ENCODE data around the gene CLCC1.
"Not testable (repeated sequence)": the region's sequence is repeated elsewhere in the genome, so short reads cannot be mapped to it uniquely, and the experiment has no call there.

Gene CLCC1

DNA sequence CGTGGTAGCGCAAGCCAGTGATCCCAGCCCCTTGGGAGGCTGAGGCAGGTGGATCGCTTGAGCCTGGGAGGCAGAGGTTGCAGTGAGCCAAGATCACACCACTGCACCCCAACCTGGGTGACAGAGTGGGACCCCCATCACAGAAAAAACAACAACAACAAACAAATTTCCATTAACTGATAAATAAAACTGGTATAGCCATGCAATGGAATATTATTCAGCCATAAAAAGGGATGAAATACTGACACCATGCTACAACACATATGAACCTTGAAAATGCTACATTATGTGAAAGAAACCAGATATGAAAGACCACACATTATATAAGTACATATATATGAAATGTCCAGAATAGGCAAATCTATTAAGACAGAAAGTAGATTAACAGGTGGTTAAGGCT, 12.0 kb downstream of the CLCC1 start:
- H3K4me3 ChIP-seq (ENCODE audit: low read length), result no peak overlapping the region
- no peak for TF ChIP-seq ZNF274 (IDR thresholded peaks at IDR 0.05; ENCODE audit: low read depth, low read length)

DNA sequence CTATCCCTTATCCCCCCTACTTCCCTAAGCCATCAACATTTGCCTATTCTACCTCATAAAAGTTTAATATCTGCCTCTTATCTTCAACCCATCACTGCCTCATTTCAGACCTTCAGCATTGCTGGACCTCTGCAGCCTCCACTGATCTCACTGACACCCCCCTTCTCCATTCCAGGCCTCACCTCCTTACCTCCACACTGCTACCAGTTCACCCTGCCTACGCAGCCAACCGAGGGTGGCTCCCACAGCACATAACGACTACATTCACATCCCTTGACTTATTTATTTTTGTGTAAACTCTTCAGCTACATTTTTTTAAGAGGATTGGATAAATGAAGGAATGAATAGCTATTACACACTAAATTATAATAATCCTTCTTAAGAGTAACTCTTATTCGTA, 14.2 kb downstream of the CLCC1 start:
- no peak overlapping the region for H3K4me3 ChIP-seq (ENCODE audit: low read length)
- TF ChIP-seq ZNF274 (IDR thresholded peaks at IDR 0.05; ENCODE audit: low read depth, low read length), result no peak

DNA sequence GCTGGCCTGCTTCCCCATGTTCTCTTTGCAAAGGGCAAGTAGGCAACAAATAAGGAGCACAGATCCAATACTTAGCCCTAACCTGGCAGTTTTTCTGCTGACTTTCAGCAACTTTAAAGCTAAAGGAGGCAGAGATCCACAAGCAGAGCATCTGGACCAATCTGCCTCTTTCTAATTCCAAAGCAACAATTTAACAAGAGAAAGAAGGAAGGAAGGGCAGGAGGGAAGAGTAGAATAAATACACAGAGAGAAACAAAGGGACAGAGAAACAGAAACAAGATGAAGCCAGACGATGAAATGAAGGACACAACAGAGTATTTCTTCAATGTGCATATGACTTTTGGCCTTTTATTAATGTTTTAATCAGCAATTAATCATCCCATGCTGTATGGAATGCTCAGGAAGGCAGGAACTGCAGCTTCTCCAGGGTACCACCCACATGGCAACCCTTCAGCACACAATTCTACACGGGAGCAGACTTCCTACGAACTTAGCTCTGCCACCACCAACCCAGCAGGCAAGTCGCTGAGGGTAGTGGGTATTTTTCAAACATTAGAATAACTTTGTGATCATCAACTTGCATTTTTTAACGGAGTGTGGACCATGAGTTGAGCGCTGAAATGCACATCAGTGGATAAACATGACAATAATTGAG, 15.3 kb downstream of the CLCC1 start:
- no peak for TF ChIP-seq ZNF274 (IDR thresholded peaks at IDR 0.05; ENCODE audit: low read depth, low read length)
- H3K4me3 ChIP-seq (ENCODE audit: low read length), result no peak overlapping the region

DNA sequence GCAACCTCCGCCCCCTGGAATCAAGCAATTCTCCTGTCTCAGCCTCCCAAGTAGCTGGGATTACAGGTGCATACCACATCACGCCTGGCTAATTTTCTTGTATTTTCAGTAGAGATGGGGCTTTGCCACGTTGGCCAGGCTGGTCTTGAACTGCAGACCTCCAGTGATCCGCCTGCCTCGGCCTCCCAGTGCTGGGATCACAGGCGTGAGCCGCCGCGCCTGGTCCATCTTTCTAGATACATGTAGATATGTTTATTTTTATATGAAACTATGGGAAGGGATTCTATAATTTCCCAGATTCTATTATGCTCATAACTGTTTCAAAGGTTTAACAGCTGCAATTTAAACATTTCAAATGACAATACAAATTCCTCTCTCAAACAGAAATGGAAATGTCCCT, 27.1 kb downstream of the CLCC1 start:
- no peak for TF ChIP-seq ZNF274 (IDR thresholded peaks at IDR 0.05; ENCODE audit: low read depth, low read length)
- no peak overlapping the region for H3K4me3 ChIP-seq (ENCODE audit: low read length)

DNA sequence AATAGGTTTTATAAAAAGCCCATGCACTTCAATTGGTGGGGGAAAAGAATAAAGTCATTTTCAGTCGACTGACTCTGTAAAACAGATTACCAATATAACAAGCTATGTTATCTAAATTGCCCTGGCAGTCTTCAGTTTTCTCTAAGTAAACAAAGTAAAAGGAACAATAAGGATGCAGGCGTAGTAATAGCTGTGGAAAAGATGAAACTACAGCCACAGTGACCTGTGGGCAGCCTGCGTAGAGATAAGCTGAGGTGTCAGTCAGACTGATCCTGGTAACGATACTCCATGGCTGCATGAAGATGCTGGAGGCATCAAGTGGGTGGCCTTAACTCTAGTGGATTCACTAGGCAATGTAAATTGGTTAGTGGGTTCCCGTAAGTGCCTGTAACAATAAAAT, 29.3 kb downstream of the CLCC1 start:
- H3K4me3 ChIP-seq (ENCODE audit: low read length), result no peak overlapping the region
- no peak for TF ChIP-seq ZNF274 (IDR thresholded peaks at IDR 0.05; ENCODE audit: low read depth, low read length)

DNA sequence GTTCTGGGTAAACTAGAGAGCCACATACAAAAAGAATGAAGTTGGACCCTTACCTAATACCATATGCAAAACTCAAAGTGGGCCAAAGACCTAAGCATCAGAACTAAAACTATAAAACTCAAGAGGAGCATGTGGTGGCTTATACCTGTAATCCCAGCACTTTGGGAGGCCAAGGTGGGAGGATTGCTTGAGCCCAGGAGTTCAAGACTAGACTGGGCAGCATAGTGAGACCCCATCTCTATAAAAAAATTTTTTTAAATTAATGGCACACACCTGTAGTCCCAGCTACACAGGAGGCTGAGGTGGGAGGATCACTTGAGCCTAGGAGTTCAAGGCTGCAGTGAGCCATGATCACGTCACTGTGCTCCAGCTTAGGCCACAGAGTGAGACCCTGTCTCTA, 35.7 kb downstream of the CLCC1 start:
- not testable (repeated sequence) for H3K4me3 ChIP-seq (ENCODE audit: low read length)

DNA sequence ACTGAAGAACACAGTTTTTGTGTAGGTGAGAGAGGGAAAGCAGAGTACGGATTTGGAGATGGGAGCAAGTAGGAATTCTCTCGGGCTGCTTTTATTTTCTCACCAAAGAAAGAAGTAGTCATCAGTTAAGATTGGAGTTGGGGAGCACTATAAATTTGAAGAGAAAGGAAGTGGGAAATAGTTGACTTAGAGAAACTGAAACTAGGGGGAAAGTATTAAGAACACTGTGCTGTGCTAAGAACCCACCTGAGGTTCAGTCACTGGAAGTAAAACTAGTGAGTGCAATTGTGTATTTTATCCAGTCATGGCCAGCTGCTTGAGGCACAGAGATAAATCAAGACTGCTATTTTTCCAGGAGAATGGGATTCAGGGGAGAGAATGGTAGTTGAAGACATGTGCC, 37.4 kb downstream of the CLCC1 start:
- no peak overlapping the region for H3K4me3 ChIP-seq (ENCODE audit: low read length)
- TF ChIP-seq ZNF274 (IDR thresholded peaks at IDR 0.05; ENCODE audit: low read depth, low read length), result no peak

DNA sequence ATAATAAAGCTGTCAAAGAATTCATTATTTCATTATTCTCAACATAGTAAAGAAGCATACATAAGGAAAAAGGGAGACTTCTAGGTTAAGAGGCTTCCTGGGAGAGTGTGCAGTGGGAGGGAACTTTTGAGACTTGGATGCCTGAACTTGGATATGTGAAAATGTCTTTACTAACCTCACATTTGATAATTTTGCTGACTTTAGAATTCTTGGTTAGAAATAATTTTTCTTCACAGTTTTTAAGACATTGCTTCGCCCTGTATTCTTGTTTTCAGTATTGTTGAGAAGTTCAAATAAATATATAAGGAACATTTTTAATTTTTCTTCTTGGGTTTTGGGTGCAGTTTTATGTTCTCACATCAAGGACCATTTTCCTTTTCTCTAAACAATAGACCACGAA, 46.5 kb downstream of the CLCC1 start:
- TF ChIP-seq ZNF274 (IDR thresholded peaks at IDR 0.05; ENCODE audit: low read depth, low read length), result no peak
- no peak overlapping the region for H3K4me3 ChIP-seq (ENCODE audit: low read length)

Data from GM08714 (cell line).